SK-N-SH treated with all-trans-retinoic acid at 6 μM for 48 hours (cell line): ENCODE measurements around the gene SAMD4A.

Experiments
- ARNTL ChIP-seq: fragments of 450-650 bp; formaldehyde crosslinking; IDR thresholded peaks from 2 replicates; pipeline ENCODE4 v1.5.0; 2020; ENCODE audit warnings: low read depth, mild to moderate bottlenecking, moderate library complexity, borderline replicate concordance
- CSDC2 ChIP-seq: fragments of 250-450 bp; sonication (Bioruptor Pico); IDR thresholded peaks from 2 replicates; pipeline ENCODE4 v1.5.0; 2020; ENCODE audit warnings: mild to moderate bottlenecking, moderate library complexity
- GLIS3 ChIP-seq: fragments of 250-450 bp; sonication (Bioruptor Pico); IDR thresholded peaks from 2 replicates; pipeline ENCODE4 v1.5.0; 2020; ENCODE audit warnings: mild to moderate bottlenecking, moderate library complexity
- SNAI2 ChIP-seq: fragments of 250-450 bp; sonication (Bioruptor Pico); IDR thresholded peaks from 2 replicates; pipeline ENCODE4 v1.5.0; 2020; ENCODE audit warnings: mild to moderate bottlenecking, moderate library complexity
- TCF4 ChIP-seq: fragments of 250-450 bp; sonication (Bioruptor Pico); IDR thresholded peaks from 2 replicates; pipeline ENCODE4 v1.8.0; 2021; ENCODE audit warnings: mild to moderate bottlenecking, moderate library complexity, borderline replicate concordance
- ZC3H10 ChIP-seq: fragments of 250-450 bp; sonication (Bioruptor Pico); IDR thresholded peaks from 2 replicates; pipeline ENCODE4 v1.5.1; 2021; ENCODE audit warnings: mild to moderate bottlenecking, moderate library complexity
- ZFP3 ChIP-seq: fragments of 250-450 bp; sonication (Bioruptor Pico); IDR thresholded peaks from 2 replicates; pipeline ENCODE4 v1.5.0; 2020; ENCODE audit warnings: mild to moderate bottlenecking, moderate library complexity
- ZFP30 ChIP-seq: fragments of 450-650 bp; formaldehyde crosslinking; IDR thresholded peaks from 2 replicates; pipeline ENCODE4 v1.5.0; 2022; ENCODE audit warnings: mild to moderate bottlenecking, moderate library complexity
- ZNF565 ChIP-seq: fragments of 450-650 bp; formaldehyde crosslinking; conservative IDR thresholded peaks from 2 replicates; pipeline ENCODE4 v1.5.0; 2020; ENCODE audit warnings: low read depth, mild to moderate bottlenecking, moderate library complexity
- ZNF8 ChIP-seq: fragments of 450-650 bp; formaldehyde crosslinking; IDR thresholded peaks from 2 replicates; pipeline ENCODE4 v1.5.0; 2020; ENCODE audit warnings: mild to moderate bottlenecking, moderate library complexity
- TF ChIP-seq, protein P1 (sequence below): fragments of 250-450 bp; sonication (Bioruptor Pico); IDR thresholded peaks from 2 replicates; pipeline ENCODE4 v1.5.1; 2020; ENCODE audit warnings: low read depth, mild to moderate bottlenecking, moderate library complexity
- TF ChIP-seq, protein P2 (sequence below): fragments of 250-450 bp; sonication (Bioruptor Pico); IDR thresholded peaks from 2 replicates; pipeline ENCODE4 v1.8.0; 2020; ENCODE audit warnings: mild to moderate bottlenecking, moderate library complexity, borderline replicate concordance
- TF ChIP-seq, protein P3 (sequence below): fragments of 250-450 bp; sonication (Bioruptor Pico); IDR thresholded peaks from 2 replicates; pipeline ENCODE4 v1.5.0; 2020; ENCODE audit warnings: mild to moderate bottlenecking, moderate library complexity

DNA sequence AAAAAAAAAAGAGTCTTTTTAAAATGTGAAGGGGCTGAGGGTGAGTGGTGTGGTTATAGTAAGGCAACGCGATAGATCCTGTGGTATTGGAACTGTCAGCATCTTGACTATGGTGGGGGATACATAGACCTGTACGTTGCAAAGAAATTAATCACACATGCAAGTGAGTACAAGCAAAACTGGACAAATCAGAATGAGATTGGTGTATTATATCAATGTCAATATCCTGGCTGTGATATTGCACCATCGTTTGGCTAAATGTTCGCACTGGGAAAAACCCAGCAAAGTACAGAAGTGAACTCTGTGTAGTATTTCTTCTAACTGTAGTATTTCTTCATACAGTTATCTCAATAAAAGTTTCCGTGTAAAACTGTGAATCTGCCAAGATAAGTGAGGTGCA, 267.8 kb downstream of the SAMD4A start:
- TF ChIP-seq TCF4 (CRISPR knock-in tag), result no peak
- TF ChIP-seq SNAI2, result no peak
- no peak for TF ChIP-seq ZNF565
- TF ChIP-seq, protein P1, sequence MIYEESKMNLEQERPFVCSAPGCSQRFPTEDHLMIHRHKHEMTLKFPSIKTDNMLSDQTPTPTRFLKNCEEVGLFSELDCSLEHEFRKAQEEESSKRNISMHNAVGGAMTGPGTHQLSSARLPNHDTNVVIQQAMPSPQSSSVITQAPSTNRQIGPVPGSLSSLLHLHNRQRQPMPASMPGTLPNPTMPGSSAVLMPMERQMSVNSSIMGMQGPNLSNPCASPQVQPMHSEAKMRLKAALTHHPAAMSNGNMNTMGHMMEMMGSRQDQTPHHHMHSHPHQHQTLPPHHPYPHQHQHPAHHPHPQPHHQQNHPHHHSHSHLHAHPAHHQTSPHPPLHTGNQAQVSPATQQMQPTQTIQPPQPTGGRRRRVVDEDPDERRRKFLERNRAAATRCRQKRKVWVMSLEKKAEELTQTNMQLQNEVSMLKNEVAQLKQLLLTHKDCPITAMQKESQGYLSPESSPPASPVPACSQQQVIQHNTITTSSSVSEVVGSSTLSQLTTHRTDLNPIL (CRISPR knock-in tag), result no peak
- no peak for TF ChIP-seq ZFP3 (CRISPR knock-in tag)
- no peak for TF ChIP-seq ARNTL
- TF ChIP-seq, protein P2, sequence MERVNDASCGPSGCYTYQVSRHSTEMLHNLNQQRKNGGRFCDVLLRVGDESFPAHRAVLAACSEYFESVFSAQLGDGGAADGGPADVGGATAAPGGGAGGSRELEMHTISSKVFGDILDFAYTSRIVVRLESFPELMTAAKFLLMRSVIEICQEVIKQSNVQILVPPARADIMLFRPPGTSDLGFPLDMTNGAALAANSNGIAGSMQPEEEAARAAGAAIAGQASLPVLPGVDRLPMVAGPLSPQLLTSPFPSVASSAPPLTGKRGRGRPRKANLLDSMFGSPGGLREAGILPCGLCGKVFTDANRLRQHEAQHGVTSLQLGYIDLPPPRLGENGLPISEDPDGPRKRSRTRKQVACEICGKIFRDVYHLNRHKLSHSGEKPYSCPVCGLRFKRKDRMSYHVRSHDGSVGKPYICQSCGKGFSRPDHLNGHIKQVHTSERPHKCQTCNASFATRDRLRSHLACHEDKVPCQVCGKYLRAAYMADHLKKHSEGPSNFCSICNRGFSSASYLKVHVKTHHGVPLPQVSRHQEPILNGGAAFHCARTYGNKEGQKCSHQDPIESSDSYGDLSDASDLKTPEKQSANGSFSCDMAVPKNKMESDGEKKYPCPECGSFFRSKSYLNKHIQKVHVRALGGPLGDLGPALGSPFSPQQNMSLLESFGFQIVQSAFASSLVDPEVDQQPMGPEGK (CRISPR knock-in tag), result no peak
- no peak for TF ChIP-seq ZNF8
- no peak for TF ChIP-seq GLIS3 (CRISPR knock-in tag)
- no peak for TF ChIP-seq ZFP30 (CRISPR knock-in tag)
- TF ChIP-seq, protein P3, sequence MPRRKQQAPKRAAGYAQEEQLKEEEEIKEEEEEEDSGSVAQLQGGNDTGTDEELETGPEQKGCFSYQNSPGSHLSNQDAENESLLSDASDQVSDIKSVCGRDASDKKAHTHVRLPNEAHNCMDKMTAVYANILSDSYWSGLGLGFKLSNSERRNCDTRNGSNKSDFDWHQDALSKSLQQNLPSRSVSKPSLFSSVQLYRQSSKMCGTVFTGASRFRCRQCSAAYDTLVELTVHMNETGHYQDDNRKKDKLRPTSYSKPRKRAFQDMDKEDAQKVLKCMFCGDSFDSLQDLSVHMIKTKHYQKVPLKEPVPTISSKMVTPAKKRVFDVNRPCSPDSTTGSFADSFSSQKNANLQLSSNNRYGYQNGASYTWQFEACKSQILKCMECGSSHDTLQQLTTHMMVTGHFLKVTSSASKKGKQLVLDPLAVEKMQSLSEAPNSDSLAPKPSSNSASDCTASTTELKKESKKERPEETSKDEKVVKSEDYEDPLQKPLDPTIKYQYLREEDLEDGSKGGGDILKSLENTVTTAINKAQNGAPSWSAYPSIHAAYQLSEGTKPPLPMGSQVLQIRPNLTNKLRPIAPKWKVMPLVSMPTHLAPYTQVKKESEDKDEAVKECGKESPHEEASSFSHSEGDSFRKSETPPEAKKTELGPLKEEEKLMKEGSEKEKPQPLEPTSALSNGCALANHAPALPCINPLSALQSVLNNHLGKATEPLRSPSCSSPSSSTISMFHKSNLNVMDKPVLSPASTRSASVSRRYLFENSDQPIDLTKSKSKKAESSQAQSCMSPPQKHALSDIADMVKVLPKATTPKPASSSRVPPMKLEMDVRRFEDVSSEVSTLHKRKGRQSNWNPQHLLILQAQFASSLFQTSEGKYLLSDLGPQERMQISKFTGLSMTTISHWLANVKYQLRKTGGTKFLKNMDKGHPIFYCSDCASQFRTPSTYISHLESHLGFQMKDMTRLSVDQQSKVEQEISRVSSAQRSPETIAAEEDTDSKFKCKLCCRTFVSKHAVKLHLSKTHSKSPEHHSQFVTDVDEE (CRISPR knock-in tag), result no peak
- TF ChIP-seq ZC3H10 (CRISPR knock-in tag), result no peak
- TF ChIP-seq CSDC2 (CRISPR knock-in tag), result no peak
